ENCODE measurements around the gene TNRC6C. TPM values are rescaled to one million over a fixed set of nuclear protein-coding genes. Genes with fewer than 3 reads are reported as not detected.
A peak's percentile ranks its signal among the peaks of the same experiment; 100 is the strongest.

The TNRC6C gene
- total and polyA plus RNA-seq, 2 of the 13 experiments (the other 11 are each of a cell fraction or from before 2014, with no cell fraction given), result 0.66 to 4.9 TPM

DNA sequence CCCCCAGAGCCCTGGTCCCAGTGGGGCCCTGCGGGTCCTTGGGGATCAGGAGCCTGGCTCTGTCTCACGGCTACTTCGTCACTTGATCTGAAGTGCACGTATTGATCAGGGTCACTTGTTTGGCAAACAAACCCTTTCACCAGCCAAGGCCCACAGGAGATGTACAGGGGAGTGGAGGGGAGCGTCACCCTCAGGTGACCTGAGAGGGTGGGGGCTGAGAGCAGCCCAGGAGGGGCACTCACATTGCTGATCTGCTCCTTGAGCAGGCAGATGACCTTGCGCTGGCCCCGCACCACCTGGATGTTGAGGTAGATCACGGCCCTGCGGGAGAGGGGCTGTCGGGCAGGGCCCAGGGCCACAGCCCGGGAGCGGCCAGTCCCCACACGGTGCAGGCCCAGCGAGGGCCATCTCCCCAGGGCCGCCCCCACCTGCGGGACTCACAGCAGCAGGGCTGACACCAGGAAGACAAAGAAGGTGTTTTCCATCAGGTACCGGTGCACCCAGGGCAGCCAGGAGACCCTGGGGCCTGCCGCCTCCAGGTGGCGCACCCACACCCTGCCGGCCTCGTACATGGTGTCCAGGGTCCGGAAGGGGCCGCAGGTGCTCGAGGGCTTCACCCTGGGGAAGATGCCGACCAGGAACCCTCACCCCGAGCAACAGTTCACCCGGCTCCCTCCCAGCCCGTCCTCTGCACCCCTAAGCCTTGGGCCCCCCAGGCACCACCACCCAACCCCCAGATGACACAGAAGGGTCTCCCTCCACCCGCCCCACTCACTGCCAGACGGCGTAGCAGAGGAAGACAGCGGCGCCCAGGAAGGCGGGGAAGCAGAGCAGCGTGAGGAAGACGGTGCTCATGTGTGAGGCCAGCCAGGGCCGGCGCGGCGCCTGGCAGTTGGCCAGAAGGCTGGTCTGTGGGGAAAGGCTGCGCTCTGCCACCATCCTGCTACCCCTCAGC lies 158.8 kb downstream of the TNRC6C start (continued):
- TF ChIP-seq, protein P1, sequence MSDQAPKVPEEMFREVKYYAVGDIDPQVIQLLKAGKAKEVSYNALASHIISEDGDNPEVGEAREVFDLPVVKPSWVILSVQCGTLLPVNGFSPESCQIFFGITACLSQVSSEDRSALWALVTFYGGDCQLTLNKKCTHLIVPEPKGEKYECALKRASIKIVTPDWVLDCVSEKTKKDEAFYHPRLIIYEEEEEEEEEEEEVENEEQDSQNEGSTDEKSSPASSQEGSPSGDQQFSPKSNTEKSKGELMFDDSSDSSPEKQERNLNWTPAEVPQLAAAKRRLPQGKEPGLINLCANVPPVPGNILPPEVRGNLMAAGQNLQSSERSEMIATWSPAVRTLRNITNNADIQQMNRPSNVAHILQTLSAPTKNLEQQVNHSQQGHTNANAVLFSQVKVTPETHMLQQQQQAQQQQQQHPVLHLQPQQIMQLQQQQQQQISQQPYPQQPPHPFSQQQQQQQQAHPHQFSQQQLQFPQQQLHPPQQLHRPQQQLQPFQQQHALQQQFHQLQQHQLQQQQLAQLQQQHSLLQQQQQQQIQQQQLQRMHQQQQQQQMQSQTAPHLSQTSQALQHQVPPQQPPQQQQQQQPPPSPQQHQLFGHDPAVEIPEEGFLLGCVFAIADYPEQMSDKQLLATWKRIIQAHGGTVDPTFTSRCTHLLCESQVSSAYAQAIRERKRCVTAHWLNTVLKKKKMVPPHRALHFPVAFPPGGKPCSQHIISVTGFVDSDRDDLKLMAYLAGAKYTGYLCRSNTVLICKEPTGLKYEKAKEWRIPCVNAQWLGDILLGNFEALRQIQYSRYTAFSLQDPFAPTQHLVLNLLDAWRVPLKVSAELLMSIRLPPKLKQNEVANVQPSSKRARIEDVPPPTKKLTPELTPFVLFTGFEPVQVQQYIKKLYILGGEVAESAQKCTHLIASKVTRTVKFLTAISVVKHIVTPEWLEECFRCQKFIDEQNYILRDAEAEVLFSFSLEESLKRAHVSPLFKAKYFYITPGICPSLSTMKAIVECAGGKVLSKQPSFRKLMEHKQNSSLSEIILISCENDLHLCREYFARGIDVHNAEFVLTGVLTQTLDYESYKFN (CRISPR knock-in tag; conservative IDR thresholded peaks at IDR 0.05), result peak; percentile 90
- TF ChIP-seq MAF1 (CRISPR knock-in tag; IDR thresholded peaks at IDR 0.05; ENCODE audit: borderline replicate concordance) (no peak), ZFP37 (CRISPR knock-in tag; IDR thresholded peaks at IDR 0.05; ENCODE audit: borderline replicate concordance) (no peak), XRCC5 (optimal IDR thresholded peaks at IDR 0.05; ENCODE audit: low read length) (peak; percentile 21), NAIF1 (CRISPR knock-in tag; IDR thresholded peaks at IDR 0.05; ENCODE audit: borderline replicate concordance) (no peak), ZNF737 (CRISPR knock-in tag; IDR thresholded peaks at IDR 0.05; ENCODE audit: borderline replicate concordance) (no peak), HMG20B (CRISPR knock-in tag; conservative IDR thresholded peaks at IDR 0.05) (no peak), ZKSCAN5 (CRISPR knock-in tag; IDR thresholded peaks at IDR 0.05) (no peak), ZNF101 (CRISPR knock-in tag; IDR thresholded peaks at IDR 0.05; ENCODE audit: borderline replicate concordance, low read depth) (no peak), FOSL1 (CRISPR knock-in tag; IDR thresholded peaks at IDR 0.05; ENCODE audit: borderline replicate concordance) (no peak)
- TF ChIP-seq, protein P2, sequence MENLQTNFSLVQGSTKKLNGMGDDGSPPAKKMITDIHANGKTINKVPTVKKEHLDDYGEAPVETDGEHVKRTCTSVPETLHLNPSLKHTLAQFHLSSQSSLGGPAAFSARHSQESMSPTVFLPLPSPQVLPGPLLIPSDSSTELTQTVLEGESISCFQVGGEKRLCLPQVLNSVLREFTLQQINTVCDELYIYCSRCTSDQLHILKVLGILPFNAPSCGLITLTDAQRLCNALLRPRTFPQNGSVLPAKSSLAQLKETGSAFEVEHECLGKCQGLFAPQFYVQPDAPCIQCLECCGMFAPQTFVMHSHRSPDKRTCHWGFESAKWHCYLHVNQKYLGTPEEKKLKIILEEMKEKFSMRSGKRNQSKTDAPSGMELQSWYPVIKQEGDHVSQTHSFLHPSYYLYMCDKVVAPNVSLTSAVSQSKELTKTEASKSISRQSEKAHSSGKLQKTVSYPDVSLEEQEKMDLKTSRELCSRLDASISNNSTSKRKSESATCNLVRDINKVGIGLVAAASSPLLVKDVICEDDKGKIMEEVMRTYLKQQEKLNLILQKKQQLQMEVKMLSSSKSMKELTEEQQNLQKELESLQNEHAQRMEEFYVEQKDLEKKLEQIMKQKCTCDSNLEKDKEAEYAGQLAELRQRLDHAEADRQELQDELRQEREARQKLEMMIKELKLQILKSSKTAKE (CRISPR knock-in tag; IDR thresholded peaks at IDR 0.05; ENCODE audit: borderline replicate concordance), result no peak
- TF ChIP-seq, protein P3, sequence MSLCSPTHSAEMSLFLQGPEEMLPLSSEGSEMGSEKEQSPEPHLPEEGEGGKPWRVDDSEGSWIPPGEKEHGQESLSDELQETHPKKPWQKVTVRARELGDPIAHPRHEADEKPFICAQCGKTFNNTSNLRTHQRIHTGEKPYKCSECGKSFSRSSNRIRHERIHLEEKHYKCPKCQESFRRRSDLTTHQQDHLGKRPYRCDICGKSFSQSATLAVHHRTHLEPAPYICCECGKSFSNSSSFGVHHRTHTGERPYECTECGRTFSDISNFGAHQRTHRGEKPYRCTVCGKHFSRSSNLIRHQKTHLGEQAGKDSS (CRISPR knock-in tag; IDR thresholded peaks at IDR 0.05; ENCODE audit: borderline replicate concordance, low read depth), result peak; percentile 78; the same call in 1 of the 2 replicates
- TF ChIP-seq, protein P4, sequence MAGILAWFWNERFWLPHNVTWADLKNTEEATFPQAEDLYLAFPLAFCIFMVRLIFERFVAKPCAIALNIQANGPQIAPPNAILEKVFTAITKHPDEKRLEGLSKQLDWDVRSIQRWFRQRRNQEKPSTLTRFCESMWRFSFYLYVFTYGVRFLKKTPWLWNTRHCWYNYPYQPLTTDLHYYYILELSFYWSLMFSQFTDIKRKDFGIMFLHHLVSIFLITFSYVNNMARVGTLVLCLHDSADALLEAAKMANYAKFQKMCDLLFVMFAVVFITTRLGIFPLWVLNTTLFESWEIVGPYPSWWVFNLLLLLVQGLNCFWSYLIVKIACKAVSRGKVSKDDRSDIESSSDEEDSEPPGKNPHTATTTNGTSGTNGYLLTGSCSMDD (CRISPR knock-in tag; IDR thresholded peaks at IDR 0.05), result no peak
- TF ChIP-seq, protein P5, sequence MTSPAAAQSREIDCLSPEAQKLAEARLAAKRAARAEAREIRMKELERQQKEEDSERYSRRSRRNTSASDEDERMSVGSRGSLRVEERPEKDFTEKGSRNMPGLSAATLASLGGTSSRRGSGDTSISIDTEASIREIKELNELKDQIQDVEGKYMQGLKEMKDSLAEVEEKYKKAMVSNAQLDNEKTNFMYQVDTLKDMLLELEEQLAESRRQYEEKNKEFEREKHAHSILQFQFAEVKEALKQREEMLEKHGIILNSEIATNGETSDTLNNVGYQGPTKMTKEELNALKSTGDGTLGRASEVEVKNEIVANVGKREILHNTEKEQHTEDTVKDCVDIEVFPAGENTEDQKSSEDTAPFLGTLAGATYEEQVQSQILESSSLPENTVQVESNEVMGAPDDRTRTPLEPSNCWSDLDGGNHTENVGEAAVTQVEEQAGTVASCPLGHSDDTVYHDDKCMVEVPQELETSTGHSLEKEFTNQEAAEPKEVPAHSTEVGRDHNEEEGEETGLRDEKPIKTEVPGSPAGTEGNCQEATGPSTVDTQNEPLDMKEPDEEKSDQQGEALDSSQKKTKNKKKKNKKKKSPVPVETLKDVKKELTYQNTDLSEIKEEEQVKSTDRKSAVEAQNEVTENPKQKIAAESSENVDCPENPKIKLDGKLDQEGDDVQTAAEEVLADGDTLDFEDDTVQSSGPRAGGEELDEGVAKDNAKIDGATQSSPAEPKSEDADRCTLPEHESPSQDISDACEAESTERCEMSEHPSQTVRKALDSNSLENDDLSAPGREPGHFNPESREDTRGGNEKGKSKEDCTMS (CRISPR knock-in tag; conservative IDR thresholded peaks at IDR 0.05), result no peak
